HG02970 (cell line): Measurements from ENCODE around the gene RHOC.

Source experiments
- ATAC-seq: cut with Tn5 transposase; IDR thresholded peaks from one replicate; pipeline ENCODE4 v1.9.1; 2021; ENCODE audit warnings: mild to moderate bottlenecking, moderate library complexity, moderate number of reproducible peaks; ENCODE audit not compliant: unreplicated experiment, low FRiP score

Gene RHOC

GRCh38 chr1:112687361-112687760 lies 19.6 kb downstream of the RHOC start:
- no peak for ATAC-seq

GRCh38 chr1:112686835-112687234 lies 20.1 kb downstream of the RHOC start:
- ATAC-seq, result no peak

GRCh38 chr1:112686417-112686816 lies 20.5 kb downstream of the RHOC start:
- ATAC-seq, result no peak

- ATAC-seq, result no peak
Observed at GRCh38 chr1:112685913-112686312, 21.0 kb downstream of the RHOC start.

GRCh38 chr1:112678605-112679004 lies 28.3 kb downstream of the RHOC start:
- no peak for ATAC-seq

GRCh38 chr1:112677501-112677900 lies 29.4 kb downstream of the RHOC start:
- ATAC-seq, result no peak

GRCh38 chr1:112676543-112676942 lies 30.4 kb downstream of the RHOC start:
- ATAC-seq, result no peak

- ATAC-seq, result no peak
Observed at GRCh38 chr1:112675728-112676381, 31.1 kb downstream of the RHOC start.

- peak; percentile 36 for ATAC-seq
Observed at GRCh38 chr1:112674986-112675727, 31.8 kb downstream of the RHOC start.

GRCh38 chr1:112674440-112674985 lies 32.4 kb downstream of the RHOC start, which contains the start of gene MOV10:
Gene MOV10, plus strand, starts transcription at chr1:112674659. Its CDS starts 254 bp downstream, at chr1:112674913.
- ATAC-seq, result peak; percentile 55

GRCh38 chr1:112673592-112674439 lies 33.1 kb downstream of the RHOC start:
- peak; percentile 7 for ATAC-seq

GRCh38 chr1:112672842-112673241 lies 34.1 kb downstream of the RHOC start:
- ATAC-seq, result no peak

GRCh38 chr1:112672009-112672408 lies 34.9 kb downstream of the RHOC start:
- ATAC-seq, result no peak

GRCh38 chr1:112666946-112667345 lies 40.0 kb downstream of the RHOC start:
- no peak for ATAC-seq

- no peak for ATAC-seq
Observed at GRCh38 chr1:112665857-112666256, 41.1 kb downstream of the RHOC start.

- ATAC-seq, result no peak
Observed at GRCh38 chr1:112651205-112651604, 55.7 kb downstream of the RHOC start.
